Activated T-helper 17 cell treated with anti-CD3 and anti-CD28 coated beads, Interleukin-2, amount 50 U/mL, for 72 hours (primary cell): ENCODE data around the gene FCGR3A. TPM values are rescaled to one million over a fixed set of nuclear protein-coding genes. Genes with fewer than 3 reads are reported as not detected.
"Not testable (repeated sequence)": the region's sequence is repeated elsewhere in the genome, so short reads cannot be mapped to it uniquely, and the experiment has no call there.

ENCODE experiments used
- ATAC-seq: fragments of 150-1000 bp; cut with Tn5 transposase; replicated peaks from 2 replicates; pipeline ENCODE4 v1.10.0; 2021; ENCODE audit warnings: mild to moderate bottlenecking, moderate library complexity
- H3K27ac Mint-ChIP-seq: one replicate; pipeline ENCODE4 v1.8.0; 2022; ENCODE audit warnings: mixed read lengths
- H3K27me3 Mint-ChIP-seq: one replicate; pipeline ENCODE4 v1.8.0; 2022; ENCODE audit warnings: mixed read lengths
- H3K36me3 Mint-ChIP-seq: one replicate; pipeline ENCODE4 v1.8.0; 2022; ENCODE audit warnings: low read depth, mild to moderate bottlenecking, mixed read lengths
- H3K4me1 Mint-ChIP-seq: one replicate; pipeline ENCODE4 v1.8.0; 2022; ENCODE audit warnings: mixed read lengths
- H3K4me3 Mint-ChIP-seq: one replicate; pipeline ENCODE4 v1.8.0; 2022; ENCODE audit warnings: mild to moderate bottlenecking, mixed read lengths
- H3K9me3 Mint-ChIP-seq: one replicate; pipeline ENCODE4 v1.8.0; 2022; ENCODE audit warnings: mixed read lengths
- total RNA-seq, 2 donors: library from RNA; stranded (reverse); gene quantifications; one replicate each; pipeline ENCODE4 v1.2.3, GENCODE V29; 2022

The FCGR3A gene
- total RNA-seq, 2 donors from 2014 or later, result not detected

- not testable (repeated sequence) for H3K27me3 Mint-ChIP-seq, H3K4me3 Mint-ChIP-seq, ATAC-seq, H3K27ac Mint-ChIP-seq, H3K9me3 Mint-ChIP-seq
- Mint-ChIP-seq H3K4me1 (peaks cover 12% of the 10 kb centered on the region), H3K36me3 (peaks cover 23% of the 10 kb centered on the region)
These were observed 21.1 kb downstream of the FCGR3A start for GRCh38 chr1:161528550-161528949.

GRCh38 chr1:161525918-161526317 lies 23.7 kb downstream of the FCGR3A start:
- not testable (repeated sequence) for ATAC-seq

GRCh38 chr1:161525321-161525720 lies 24.3 kb downstream of the FCGR3A start:
- ATAC-seq, H3K27ac Mint-ChIP-seq, H3K27me3 Mint-ChIP-seq, H3K9me3 Mint-ChIP-seq: not testable (repeated sequence)
- Mint-ChIP-seq H3K36me3 (peaks cover 16% of the 10 kb centered on the region), H3K4me1 (peaks cover 10% of the 10 kb centered on the region), H3K4me3 (peak overlapping the region; percentile 81)

More at GRCh38 chr1:161525918-161526317, 23.7 kb downstream of the FCGR3A start:
- H3K27ac Mint-ChIP-seq, H3K9me3 Mint-ChIP-seq, H3K4me3 Mint-ChIP-seq, H3K27me3 Mint-ChIP-seq: not testable (repeated sequence)
- H3K4me1 Mint-ChIP-seq, result peaks cover 14% of the 10 kb centered on the region
- peaks cover 22% of the 10 kb centered on the region for H3K36me3 Mint-ChIP-seq

- peak; percentile 35 for ATAC-seq
- H3K27me3 Mint-ChIP-seq, H3K9me3 Mint-ChIP-seq, H3K4me1 Mint-ChIP-seq, H3K27ac Mint-ChIP-seq: not testable (repeated sequence)
- H3K36me3 Mint-ChIP-seq, result peaks cover 11% of the 10 kb centered on the region
- peak overlapping the region; percentile 81 for H3K4me3 Mint-ChIP-seq
These were observed 24.8 kb downstream of the FCGR3A start for GRCh38 chr1:161524742-161525291.

GRCh38 chr1:161523817-161524741 lies 25.5 kb downstream of the FCGR3A start, which contains the start of gene HSPA6:
Gene HSPA6, plus strand, starts transcription at chr1:161524540. Its CDS starts 119 bp downstream, at chr1:161524659.
- Mint-ChIP-seq H3K36me3 (peaks cover 11% of the 10 kb centered on the region), H3K4me3 (peak within 1 kb of the TSS; percentile 81), H3K27ac (peak within 1 kb of the TSS; percentile 100)
- peak; percentile 83 for ATAC-seq
- not testable (repeated sequence) for H3K27me3 Mint-ChIP-seq, H3K9me3 Mint-ChIP-seq, H3K4me1 Mint-ChIP-seq

GRCh38 chr1:161523041-161523816 lies 26.4 kb downstream of the FCGR3A start:
- not testable (repeated sequence) for H3K27me3 Mint-ChIP-seq, ATAC-seq, H3K9me3 Mint-ChIP-seq, H3K4me1 Mint-ChIP-seq
- Mint-ChIP-seq H3K27ac (peak overlapping the region; percentile 100), H3K36me3 (peaks cover 11% of the 10 kb centered on the region), H3K4me3 (peak overlapping the region; percentile 81)

DNA sequence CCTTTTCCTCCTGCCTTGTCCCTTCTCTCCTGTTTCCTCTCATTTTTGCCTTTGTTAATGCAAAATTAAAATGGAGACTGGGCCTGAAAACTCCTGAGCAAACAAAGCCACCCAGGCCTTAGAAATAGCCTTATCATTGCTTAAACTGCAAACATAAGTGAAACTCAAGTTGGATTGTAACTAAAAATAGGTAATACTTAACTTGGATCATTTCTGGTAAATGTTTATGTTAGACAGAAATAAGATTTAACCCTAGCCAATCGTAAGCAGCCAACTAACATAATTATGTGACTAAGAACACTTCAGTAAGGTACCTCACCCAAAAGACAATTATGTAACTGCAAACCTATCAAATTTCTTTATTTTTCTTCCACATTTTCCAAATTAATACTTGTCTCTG lies 35.7 kb downstream of the FCGR3A start:
- ATAC-seq, H3K4me3 Mint-ChIP-seq, H3K36me3 Mint-ChIP-seq, H3K27me3 Mint-ChIP-seq, H3K27ac Mint-ChIP-seq, H3K4me1 Mint-ChIP-seq, H3K9me3 Mint-ChIP-seq: not testable (repeated sequence)

DNA sequence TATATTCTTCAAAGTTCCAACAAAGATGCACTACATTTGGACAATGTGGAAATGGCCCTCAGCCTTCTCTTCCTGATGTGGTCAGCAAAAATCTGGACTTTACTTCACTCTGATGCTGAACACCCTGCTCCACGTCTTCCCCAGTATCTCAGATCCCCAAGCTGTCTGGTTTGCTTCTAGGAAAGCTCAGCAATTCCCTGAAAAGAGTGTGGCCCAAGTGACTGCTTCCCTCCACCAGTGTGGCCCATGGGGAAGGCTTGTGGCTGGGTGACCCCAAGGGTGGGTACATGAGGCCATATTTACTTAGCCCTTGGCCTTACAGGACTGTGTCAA lies 36.2 kb downstream of the FCGR3A start:
- H3K9me3 Mint-ChIP-seq, ATAC-seq, H3K36me3 Mint-ChIP-seq, H3K27me3 Mint-ChIP-seq, H3K4me3 Mint-ChIP-seq, H3K4me1 Mint-ChIP-seq, H3K27ac Mint-ChIP-seq: not testable (repeated sequence)

DNA sequence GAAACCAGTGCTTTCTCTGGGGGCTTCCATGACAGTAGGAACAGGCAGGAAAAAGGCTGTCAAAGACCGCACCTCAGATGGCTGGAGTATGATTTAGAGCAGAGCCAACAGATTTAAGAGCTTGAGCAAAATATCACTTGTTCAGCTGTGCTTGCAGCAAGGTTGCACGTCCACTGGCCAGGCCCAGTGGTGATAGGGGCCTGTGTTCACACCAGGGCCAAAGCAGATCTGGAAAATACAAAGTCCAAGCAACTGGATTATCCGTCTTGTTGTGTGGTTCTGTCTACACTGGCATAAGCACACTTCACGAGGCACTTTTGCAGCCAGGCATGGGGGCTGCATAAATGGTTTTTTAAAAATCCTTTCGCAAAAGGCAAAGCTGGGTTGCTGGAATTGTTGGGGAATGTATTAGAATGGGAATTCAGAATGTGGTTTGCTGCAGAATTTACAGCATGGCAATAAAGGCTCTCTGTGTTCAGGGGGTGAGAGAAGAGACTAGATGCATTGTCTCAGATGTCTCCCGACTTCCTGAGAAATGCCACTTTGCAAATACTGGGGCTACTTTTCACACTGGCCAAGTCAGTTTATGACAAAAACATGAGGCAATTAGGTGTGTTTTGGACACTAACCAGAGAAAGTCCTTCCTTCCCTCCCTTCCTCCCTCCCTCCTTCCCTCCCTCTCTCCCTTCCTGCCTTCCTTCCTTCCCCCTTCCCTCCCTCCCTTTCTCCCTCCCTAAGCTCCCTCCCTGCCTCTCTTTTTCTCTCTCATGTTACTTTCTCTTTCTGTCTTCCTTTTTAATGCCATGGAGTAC lies 36.8 kb downstream of the FCGR3A start:
- H3K4me3 Mint-ChIP-seq, H3K9me3 Mint-ChIP-seq, H3K36me3 Mint-ChIP-seq, H3K4me1 Mint-ChIP-seq, H3K27me3 Mint-ChIP-seq, ATAC-seq, H3K27ac Mint-ChIP-seq: not testable (repeated sequence)

- no peak for ATAC-seq
- H3K9me3 Mint-ChIP-seq, result no peaks in the 10 kb centered on the region
- no peaks in the 10 kb centered on the region for H3K36me3 Mint-ChIP-seq
- H3K27me3 Mint-ChIP-seq, result peaks cover 4% of the 10 kb centered on the region
- H3K4me1 Mint-ChIP-seq, result peaks cover 1% of the 10 kb centered on the region
- H3K27ac Mint-ChIP-seq, result no peak overlapping the region
- no peak overlapping the region for H3K4me3 Mint-ChIP-seq
These were observed 37.9 kb downstream of the FCGR3A start for GRCh38 chr1:161511756-161512060.

DNA sequence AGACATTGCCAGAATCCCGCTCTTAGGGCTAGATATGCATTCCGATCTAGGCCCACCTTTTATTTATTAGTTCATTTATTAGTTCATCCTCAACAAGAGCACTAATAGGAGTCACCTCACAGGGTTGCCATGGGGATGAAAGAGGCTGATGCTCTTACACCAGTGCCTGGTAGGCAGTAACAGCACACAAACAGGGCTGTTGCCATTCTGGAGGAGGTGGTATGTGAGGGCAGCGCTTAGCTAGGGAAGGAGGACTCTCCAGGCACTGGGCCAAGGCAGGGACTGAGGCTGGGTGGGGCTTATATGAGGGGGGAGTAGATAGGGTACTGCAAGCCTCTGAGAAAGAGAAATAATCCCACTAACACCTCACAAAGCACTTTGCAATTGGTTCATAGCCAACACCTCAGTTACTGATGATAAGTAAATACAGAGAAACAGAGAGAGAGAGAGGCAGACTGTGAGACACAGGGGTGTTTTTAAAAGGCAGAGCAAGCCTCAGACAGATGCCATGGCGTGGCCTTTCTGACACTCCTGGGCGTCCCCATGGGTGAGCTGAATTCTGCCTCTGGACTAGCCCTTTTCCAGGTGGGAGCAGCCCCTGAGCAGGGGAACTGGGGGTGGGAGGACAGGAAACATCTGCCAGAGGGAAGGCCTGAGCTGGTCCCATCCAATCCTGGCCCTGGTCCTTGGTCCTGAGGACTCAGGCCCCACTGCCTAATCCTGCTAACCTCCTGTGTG lies 38.4 kb downstream of the FCGR3A start:
- no peaks in the 10 kb centered on the region for H3K36me3 Mint-ChIP-seq
- peak overlapping the region; percentile 41 for H3K27ac Mint-ChIP-seq
- ATAC-seq, result no peak
- no peak overlapping the region for H3K4me3 Mint-ChIP-seq
- peaks cover 7% of the 10 kb centered on the region for H3K4me1 Mint-ChIP-seq
- no peaks in the 10 kb centered on the region for H3K9me3 Mint-ChIP-seq
- peaks cover 6% of the 10 kb centered on the region for H3K27me3 Mint-ChIP-seq

DNA sequence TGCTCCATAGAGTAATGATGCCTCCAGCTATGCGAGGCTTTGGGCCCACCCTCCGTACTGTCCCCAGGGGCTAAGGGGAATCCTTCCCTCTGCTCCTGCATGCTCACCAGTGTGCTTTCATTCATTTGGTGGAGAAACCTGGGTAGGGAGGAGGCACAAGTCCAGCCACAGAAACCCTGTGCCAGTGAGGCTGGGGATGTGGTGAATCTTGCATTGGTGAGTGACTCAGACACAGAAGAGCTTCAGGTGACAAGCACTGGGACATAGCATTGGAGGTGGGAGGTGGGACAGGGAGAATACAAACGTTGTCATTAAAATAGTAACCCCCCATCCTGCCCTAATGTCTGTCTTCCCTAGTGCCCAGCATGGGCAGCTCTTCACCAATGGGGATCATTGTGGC lies 39.1 kb downstream of the FCGR3A start:
- Mint-ChIP-seq H3K27me3 (peaks cover 8% of the 10 kb centered on the region), H3K9me3 (no peaks in the 10 kb centered on the region), H3K27ac (no peak overlapping the region), H3K36me3 (no peaks in the 10 kb centered on the region), H3K4me3 (no peak overlapping the region), H3K4me1 (peaks cover 7% of the 10 kb centered on the region)
- ATAC-seq, result peak; percentile 60

DNA sequence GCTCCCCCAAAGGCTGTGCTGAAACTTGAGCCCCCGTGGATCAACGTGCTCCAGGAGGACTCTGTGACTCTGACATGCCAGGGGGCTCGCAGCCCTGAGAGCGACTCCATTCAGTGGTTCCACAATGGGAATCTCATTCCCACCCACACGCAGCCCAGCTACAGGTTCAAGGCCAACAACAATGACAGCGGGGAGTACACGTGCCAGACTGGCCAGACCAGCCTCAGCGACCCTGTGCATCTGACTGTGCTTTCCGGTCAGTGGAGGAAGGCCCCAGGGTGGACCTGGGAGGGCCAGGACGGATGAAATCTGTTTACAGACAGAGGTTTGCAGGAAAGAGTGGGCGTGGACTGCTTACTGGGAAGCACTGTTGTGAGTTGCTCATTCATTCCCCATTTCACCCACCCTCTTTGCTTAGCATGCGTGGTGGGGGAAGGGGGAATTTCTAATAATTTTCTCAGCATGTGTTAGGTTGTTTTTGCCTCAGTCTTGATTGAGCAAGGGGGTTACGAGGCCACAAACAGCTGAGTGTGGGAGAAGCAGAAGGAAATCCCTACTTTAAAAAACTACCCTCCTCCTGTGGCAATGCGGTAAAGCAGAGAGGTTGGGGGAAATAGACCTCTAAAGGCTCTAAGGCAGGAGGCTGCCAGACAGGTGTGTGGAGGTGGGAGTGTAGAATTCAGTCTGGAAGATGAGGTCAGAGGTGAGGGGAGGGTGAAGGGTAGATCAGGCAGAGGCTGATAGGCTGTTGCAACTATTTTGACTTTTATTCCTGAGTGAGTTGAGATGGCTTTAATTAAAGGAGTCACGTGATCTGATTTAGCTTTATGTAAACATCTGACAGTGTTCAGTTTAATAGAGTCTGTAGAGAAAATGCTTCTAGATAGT lies 43.0 kb downstream of the FCGR3A start:
- no peak overlapping the region for H3K4me3 Mint-ChIP-seq
- ATAC-seq, result peak; percentile 28

More for the DNA sequence above, 43.0 kb downstream of the FCGR3A start:
- Mint-ChIP-seq H3K9me3 (no peaks in the 10 kb centered on the region), H3K36me3 (no peaks in the 10 kb centered on the region), H3K27me3 (peaks cover 15% of the 10 kb centered on the region), H3K4me1 (peaks cover 7% of the 10 kb centered on the region), H3K27ac (no peak overlapping the region)
